IPS-11a (cell line): ENCODE measurements around the gene CAMKK2.
"Not testable (repeated sequence)": the region's sequence is repeated elsewhere in the genome, so short reads cannot be mapped to it uniquely, and the experiment has no call there.

Source experiments
- H3K4me3 ChIP-seq: one replicate; pipeline ENCODE4 v1.5.1; 2013; ENCODE audit warnings: low read depth, low read length, control low read depth

The CAMKK2 gene

DNA sequence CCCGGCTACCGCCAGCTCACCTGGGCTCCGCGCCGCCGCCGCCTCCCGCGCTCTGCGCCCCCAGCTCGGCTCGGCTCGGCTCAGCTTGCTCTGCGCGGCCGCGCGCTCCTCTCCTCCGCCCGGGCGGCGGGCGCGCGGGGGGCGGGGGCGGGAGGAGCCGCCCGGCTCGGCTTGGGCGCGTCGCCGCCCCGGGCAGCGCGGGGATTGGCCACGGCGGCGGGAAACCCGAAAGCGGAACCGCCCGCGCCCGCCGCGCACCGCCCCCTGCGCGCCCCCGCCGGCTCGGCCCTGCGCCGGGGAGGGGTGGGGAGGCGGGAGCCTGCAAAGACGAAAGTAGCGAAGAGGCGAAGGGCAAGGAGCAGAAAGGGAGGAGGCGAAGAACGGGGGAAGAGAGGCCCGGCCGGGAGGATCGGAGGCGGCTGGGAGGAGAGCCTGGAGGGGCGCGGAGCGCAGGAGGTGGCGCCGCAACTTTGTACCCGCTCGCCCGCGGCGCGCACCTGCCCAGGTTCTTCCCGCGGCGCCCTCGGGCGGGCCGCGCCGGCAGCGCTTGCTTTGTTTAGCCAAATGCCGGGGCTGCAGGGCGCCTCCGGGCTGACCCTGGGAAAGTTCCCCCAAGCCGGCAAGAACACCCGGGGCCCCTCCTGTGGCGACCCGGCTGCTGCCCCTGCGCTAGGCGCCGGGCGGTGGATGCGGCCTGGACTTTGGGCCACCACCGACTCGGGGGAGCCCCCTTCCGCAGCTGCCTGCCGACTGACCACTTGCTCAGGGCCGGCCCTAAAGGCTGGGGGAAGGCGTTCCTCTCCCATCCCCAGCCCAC is at the start of gene CAMKK2:
TSS of gene CAMKK2 (minus strand) at position 92 of the 817 bp plus-strand sequence. CDS start 22,183 bp downstream, outside the sequence.
- H3K4me3 ChIP-seq = peak within 1 kb of the TSS; percentile 78

DNA sequence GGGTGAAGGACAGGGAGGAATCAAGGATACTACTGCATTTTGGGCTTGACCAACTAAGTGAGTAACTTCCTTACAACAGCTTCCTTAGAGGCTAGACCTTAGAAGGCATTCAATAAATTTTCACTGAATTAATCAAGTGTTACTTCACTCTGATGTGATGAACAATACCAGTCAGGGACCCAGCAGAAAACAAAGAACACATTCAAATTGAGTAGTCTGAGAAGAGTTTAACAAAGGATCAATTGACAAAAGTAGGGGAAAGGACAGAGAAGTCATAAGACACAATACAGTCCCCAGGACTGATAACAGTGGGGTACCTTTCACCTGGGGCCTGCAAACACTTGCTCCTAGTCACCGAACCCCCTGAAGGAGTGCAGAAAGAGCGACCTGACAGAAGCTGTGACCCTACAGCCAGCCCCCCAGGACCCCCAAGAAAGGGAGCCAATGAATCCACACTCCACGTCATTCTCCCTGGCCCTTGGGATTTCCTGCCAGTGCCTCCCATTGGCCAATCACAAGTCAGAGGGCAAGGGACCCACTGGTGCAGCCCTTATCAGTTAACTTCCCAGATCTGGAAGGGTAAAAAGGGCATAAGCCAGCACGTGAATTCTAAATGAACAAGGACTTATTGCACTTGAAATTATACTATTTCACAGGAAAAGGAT is 48.8 kb upstream of the CAMKK2 start:
- H3K4me3 ChIP-seq = no peak overlapping the region

GRCh38 chr12:121344506-121344905 is 48.0 kb upstream of the CAMKK2 start:
- H3K4me3 ChIP-seq = no peak overlapping the region

DNA sequence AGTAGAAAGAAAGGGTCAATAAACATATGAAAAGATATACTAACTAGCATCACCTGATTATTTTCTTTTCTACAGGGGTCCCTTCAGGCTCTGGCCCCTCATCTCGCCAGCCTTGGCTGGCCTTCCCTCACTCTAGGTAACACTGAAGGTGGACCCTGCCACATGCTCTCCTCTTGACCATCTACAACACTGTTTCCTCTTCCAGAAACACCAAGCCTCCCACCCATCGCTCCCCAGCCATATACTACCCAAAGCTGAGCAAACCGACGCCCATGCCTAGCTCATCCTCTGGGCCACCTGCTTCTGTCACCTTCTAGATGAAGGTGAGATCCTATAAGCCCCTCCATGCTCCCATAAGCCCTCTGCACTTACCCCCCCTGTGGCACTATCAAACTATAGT is 40.9 kb upstream of the CAMKK2 start:
- no peak overlapping the region for H3K4me3 ChIP-seq

- H3K4me3 ChIP-seq = no peak overlapping the region
Measured at GRCh38 chr12:121334513-121335343, 38.2 kb upstream of the CAMKK2 start.

DNA sequence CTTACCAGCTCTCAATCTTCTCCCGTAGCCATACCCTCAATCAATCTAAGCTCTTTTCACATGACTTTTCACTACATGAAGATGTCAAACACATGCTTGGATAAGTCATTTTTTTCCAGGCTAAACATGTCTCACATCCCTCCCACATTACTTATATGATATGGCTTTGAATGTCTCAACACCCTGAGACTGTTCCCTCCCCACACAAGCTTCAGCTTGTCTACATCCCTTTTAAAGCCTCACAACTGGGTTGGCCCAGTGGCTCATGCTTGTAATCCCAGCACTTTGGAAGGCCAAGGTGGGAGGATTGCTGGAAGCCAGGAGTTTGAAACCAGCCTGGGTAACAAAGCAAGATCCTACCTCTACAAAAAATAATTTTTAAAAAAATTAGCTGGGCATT is 37.2 kb upstream of the CAMKK2 start:
- no peak overlapping the region for H3K4me3 ChIP-seq

DNA sequence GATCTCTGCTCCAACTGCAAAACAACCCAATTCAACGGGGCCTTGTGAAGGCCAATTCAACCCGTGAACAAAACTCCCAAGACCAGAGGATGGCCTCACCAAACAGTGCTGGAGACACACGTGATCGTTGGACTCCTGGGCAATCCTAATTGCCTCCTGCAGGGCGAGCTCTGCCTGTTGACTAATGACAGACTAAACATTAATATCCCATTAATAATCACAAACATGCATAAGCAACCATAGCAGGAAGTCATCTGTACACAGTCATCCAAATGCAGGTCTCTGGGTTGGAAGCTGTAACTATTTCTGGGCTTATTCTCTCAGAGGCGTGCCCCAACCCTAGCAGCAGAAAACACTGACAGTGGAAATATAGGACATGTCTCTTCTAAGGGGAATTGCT is 34.7 kb upstream of the CAMKK2 start:
- H3K4me3 ChIP-seq = no peak overlapping the region

DNA sequence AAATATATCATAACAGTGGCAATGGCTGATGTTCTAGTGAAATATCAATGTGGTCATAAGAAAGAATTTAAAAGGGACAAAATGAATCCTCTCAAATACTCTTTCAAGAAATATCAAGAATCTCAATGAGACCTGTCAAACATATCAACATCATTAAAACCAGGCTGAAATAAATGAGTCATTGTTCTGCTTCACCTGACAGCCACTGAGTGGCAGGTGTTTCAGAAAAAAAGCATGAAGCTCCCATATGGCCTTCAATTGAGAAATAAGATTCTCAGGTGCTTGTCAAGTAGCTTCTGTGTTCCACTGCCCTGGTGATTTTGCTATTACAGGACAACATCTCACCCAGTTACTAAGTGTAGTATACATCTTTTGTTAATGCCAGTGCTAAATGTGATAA is 34.2 kb upstream of the CAMKK2 start:
- no peak overlapping the region for H3K4me3 ChIP-seq

- H3K4me3 ChIP-seq = no peak overlapping the region
Measured at GRCh38 chr12:121330195-121330594, 33.7 kb upstream of the CAMKK2 start.

DNA sequence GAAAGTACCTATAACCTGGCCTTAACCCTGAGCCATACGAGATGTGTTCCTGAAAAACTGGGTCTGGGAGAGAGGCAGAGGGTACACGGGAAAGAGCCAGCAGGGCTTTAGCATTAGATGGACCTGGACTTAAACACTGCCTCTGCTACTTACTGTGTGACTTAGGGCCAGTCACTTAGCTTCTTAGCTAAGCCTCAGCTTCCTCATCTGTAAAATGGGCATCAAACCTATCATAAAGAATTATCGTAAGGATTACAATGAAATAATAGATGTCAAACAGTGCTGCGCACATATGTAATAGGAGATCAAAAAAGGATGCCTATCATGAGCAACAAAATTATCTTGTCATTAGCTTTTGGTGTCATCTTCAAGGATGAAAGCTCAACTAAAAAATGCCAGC is 32.1 kb upstream of the CAMKK2 start:
- no peak overlapping the region for H3K4me3 ChIP-seq

- no peak overlapping the region for H3K4me3 ChIP-seq
Measured at GRCh38 chr12:121326996-121327674, 30.6 kb upstream of the CAMKK2 start.

DNA sequence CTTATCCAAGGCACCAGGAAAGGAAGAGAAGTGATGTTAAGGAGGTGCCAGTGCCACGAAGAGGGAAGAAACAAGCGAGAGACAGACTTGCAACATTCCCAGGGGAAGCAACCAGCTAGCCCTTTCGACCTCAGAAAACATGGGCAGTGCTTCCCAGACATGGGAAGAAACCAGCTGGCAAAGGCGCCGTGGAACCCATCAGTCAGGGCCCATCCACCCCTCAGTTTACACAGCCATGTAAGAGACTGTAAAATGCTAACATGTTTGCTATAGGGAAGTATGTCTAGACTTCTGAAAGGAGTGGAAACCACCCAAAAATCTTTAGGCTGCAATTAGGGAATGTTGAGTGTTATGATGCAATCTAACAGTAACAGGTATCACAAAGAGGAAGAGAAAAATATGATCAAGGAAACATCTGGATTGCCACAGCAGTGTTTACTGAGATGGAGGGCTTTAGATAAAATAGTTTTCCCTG is 29.4 kb upstream of the CAMKK2 start:
- no peak overlapping the region for H3K4me3 ChIP-seq

- H3K4me3 ChIP-seq = no peak overlapping the region
Measured at GRCh38 chr12:121323908-121324307, 27.4 kb upstream of the CAMKK2 start.

DNA sequence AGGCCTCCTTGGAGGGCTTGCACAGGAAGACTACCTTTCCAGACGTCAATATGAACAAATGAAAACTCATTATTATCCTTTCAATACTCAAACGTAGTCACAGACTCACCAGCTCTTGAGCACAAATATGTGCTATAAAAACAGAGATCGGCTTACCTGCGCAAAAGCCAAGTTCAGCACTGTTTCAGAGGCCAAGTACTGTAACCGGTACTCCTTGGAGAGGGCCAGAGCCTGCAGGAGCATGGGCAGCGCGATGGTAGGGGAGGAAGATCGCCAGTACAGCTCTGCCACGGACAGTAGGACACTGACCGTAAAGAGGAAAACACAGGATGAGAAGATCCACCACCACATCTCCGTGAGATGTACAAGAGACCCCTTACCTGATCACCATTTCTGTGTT is 21.6 kb upstream of the CAMKK2 start:
- H3K4me3 ChIP-seq = no peak overlapping the region

DNA sequence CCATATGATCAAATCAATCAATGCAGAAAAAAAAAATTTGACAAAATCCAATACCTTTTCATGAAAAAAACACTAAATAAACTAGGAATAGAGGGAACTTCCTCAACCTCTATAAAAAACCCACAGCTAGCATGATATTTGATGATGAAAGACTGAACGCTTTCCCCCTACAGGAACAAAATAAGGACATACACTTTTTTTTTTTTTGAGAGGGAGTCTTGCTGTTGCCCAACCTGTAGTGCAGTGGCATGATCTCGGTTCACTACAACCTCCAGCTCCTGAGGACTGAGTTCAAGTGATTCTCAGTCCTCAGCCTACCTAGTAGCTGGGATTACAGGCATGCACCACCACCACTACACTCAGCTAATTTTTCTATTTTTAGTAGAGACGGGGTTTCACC is 17.9 kb upstream of the CAMKK2 start:
- H3K4me3 ChIP-seq = no peak overlapping the region

DNA sequence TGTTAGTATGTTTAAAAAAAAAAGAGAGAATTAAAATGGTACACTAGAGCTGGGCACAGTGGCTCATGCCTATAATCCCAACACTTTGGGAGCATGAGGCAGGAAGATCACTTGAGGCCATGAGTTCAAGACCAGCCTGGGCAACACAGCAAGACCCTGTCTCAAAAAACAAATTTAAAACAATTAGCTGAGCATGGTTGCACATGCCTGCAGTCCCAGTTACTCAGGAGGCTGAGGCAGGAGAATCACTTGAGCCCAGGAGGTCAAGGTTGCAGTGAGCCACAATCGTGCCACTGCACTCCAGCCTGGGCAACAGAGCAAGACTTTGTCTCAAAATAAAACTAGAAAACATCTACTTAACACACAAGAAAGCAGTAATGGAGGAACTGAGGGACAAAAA is 13.7 kb upstream of the CAMKK2 start:
- not testable (repeated sequence) for H3K4me3 ChIP-seq

GRCh38 chr12:121307397-121307796 is 10.9 kb upstream of the CAMKK2 start:
- H3K4me3 ChIP-seq = not testable (repeated sequence)

GRCh38 chr12:121304306-121304705 is 7.8 kb upstream of the CAMKK2 start:
- H3K4me3 ChIP-seq = no peak overlapping the region

- no peak overlapping the region for H3K4me3 ChIP-seq
Measured at GRCh38 chr12:121301876-121302275, 5.4 kb upstream of the CAMKK2 start.

- H3K4me3 ChIP-seq = no peak overlapping the region
Measured at GRCh38 chr12:121300083-121300819, 3.7 kb upstream of the CAMKK2 start.
